ENCODE data around the gene TECRL.

DNA sequence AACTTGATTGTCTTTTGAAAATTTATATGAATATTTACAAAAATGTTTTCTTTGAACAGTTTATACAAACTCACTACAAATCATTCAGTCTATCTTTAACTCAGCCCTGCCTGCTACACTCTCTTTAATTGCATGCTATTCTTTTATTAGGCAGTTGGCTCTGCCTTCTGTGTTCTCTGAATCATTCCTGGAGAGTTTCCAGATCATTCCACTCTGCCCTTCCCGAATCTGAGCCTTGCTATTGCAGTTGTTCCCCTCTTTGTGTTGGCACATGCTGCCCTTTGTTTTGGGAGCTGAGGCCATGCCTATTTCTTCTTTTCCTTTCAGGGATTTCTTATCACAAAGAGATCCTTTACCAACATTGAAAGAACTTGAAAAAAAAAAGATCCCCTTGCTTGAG is 8.7 kb upstream of the TECRL start:
- no peak for TF ChIP-seq CREB1 (IDR thresholded peaks at IDR 0.05; ENCODE audit: low read depth)
- TF ChIP-seq CEBPZ (IDR thresholded peaks at IDR 0.05; ENCODE audit: low read depth, low read length) = no peak
- no peak for TF ChIP-seq FOXM1 (IDR thresholded peaks at IDR 0.05; ENCODE audit: low read depth, low read length)
- TF ChIP-seq MXI1 (IDR thresholded peaks at IDR 0.05; ENCODE audit: low read depth, low read length) = no peak
